SK-N-SH treated with all-trans-retinoic acid at 6 μM for 48 hours (cell line): ENCODE data around the gene ZNF527.
"Not testable (repeated sequence)": the region's sequence is repeated elsewhere in the genome, so short reads cannot be mapped to it uniquely, and the experiment has no call there.

ENCODE experiments used
- ATAC-seq: fragments of 200-7000 bp; cut with Tn5 transposase; 3 replicates; pipeline ENCODE4 v1.9.1; 2020; ENCODE audit warnings: mild to moderate bottlenecking, moderate library complexity
- BACH2 ChIP-seq: fragments of 250-450 bp; sonication (Bioruptor Pico); IDR thresholded peaks from 2 replicates; pipeline ENCODE4 v1.9.0; 2021; ENCODE audit warnings: mild to moderate bottlenecking, borderline replicate concordance
- CREB5 ChIP-seq: fragments of 250-450 bp; sonication (Bioruptor Pico); IDR thresholded peaks from 2 replicates; pipeline ENCODE4 v1.5.1; 2020; ENCODE audit warnings: low read depth, mild to moderate bottlenecking, moderate library complexity
- CSDC2 ChIP-seq: fragments of 250-450 bp; sonication (Bioruptor Pico); IDR thresholded peaks from 2 replicates; pipeline ENCODE4 v1.5.0; 2020; ENCODE audit warnings: mild to moderate bottlenecking, moderate library complexity
- CSRNP3 ChIP-seq: fragments of 250-450 bp; sonication (Bioruptor Pico); IDR thresholded peaks from 2 replicates; pipeline ENCODE4 v1.5.1; 2021; ENCODE audit warnings: mild to moderate bottlenecking, moderate library complexity
- GLIS3 ChIP-seq: fragments of 250-450 bp; sonication (Bioruptor Pico); IDR thresholded peaks from 2 replicates; pipeline ENCODE4 v1.5.0; 2020; ENCODE audit warnings: mild to moderate bottlenecking, moderate library complexity
- PATZ1 ChIP-seq: fragments of 250-450 bp; sonication (Bioruptor Pico); IDR thresholded peaks from 2 replicates; pipeline ENCODE4 v1.8.0; 2020; ENCODE audit warnings: mild to moderate bottlenecking, moderate library complexity, borderline replicate concordance
- POU6F1 ChIP-seq: fragments of 250-450 bp; sonication (Bioruptor Pico); IDR thresholded peaks from 2 replicates; pipeline ENCODE4 v1.8.0; 2021; ENCODE audit warnings: low read depth, mild to moderate bottlenecking, moderate library complexity, borderline replicate concordance
- PPARA ChIP-seq: fragments of 250-450 bp; sonication (Bioruptor Pico); IDR thresholded peaks from 2 replicates; pipeline ENCODE4 v1.5.0; 2020; ENCODE audit warnings: mild to moderate bottlenecking, borderline replicate concordance
- SNAI2 ChIP-seq: fragments of 250-450 bp; sonication (Bioruptor Pico); IDR thresholded peaks from 2 replicates; pipeline ENCODE4 v1.5.0; 2020; ENCODE audit warnings: mild to moderate bottlenecking, moderate library complexity
- TCF4 ChIP-seq: fragments of 250-450 bp; sonication (Bioruptor Pico); IDR thresholded peaks from 2 replicates; pipeline ENCODE4 v1.8.0; 2021; ENCODE audit warnings: mild to moderate bottlenecking, moderate library complexity, borderline replicate concordance
- TOX ChIP-seq: fragments of 250-450 bp; sonication (Bioruptor Pico); IDR thresholded peaks from 2 replicates; pipeline ENCODE4 v1.8.0; 2021; ENCODE audit warnings: mild to moderate bottlenecking, moderate library complexity, borderline replicate concordance
- TSHZ2 ChIP-seq: fragments of 250-450 bp; sonication (Bioruptor Pico); IDR thresholded peaks from 2 replicates; pipeline ENCODE4 v1.5.0; 2020; ENCODE audit warnings: mild to moderate bottlenecking, moderate library complexity
- ZC3H10 ChIP-seq: fragments of 250-450 bp; sonication (Bioruptor Pico); IDR thresholded peaks from 2 replicates; pipeline ENCODE4 v1.5.1; 2021; ENCODE audit warnings: mild to moderate bottlenecking, moderate library complexity
- ZFP3 ChIP-seq: fragments of 250-450 bp; sonication (Bioruptor Pico); IDR thresholded peaks from 2 replicates; pipeline ENCODE4 v1.5.0; 2020; ENCODE audit warnings: mild to moderate bottlenecking, moderate library complexity
- ZNF565 ChIP-seq: fragments of 450-650 bp; formaldehyde crosslinking; conservative IDR thresholded peaks from 2 replicates; pipeline ENCODE4 v1.5.0; 2020; ENCODE audit warnings: low read depth, mild to moderate bottlenecking, moderate library complexity
- ZNF8 ChIP-seq: fragments of 450-650 bp; formaldehyde crosslinking; IDR thresholded peaks from 2 replicates; pipeline ENCODE4 v1.5.0; 2020; ENCODE audit warnings: mild to moderate bottlenecking, moderate library complexity

The ZNF527 gene

GRCh38 chr19:37362733-37363132 is 8.2 kb upstream of the ZNF527 start:
- no peak for ATAC-seq
- no peak for TF ChIP-seq BACH2
- TF ChIP-seq ZC3H10 (CRISPR knock-in tag), result no peak
- TF ChIP-seq ZNF565 (CRISPR knock-in tag), result no peak

- ATAC-seq, result peak; percentile 45
These were observed 466 bp upstream of the ZNF527 start for GRCh38 chr19:37370386-37370879.

GRCh38 chr19:37389234-37389633 is 18.3 kb downstream of the ZNF527 start:
- no peak for ATAC-seq
- no peak for TF ChIP-seq GLIS3
- TF ChIP-seq TOX (CRISPR knock-in tag), result no peak
- no peak for TF ChIP-seq PATZ1 (CRISPR knock-in tag)
- TF ChIP-seq ZC3H10 (CRISPR knock-in tag), result no peak
- no peak for TF ChIP-seq CSDC2
- no peak for TF ChIP-seq TSHZ2 (CRISPR knock-in tag)
- no peak for TF ChIP-seq PPARA (CRISPR knock-in tag)
- TF ChIP-seq ZFP3 (CRISPR knock-in tag), result no peak
- no peak for TF ChIP-seq BACH2
- TF ChIP-seq CSRNP3 (CRISPR knock-in tag), result no peak
- TF ChIP-seq CREB5 (CRISPR knock-in tag), result no peak
- no peak for TF ChIP-seq POU6F1 (CRISPR knock-in tag)

GRCh38 chr19:37391399-37391798 is 20.5 kb downstream of the ZNF527 start:
- not testable (repeated sequence) for ATAC-seq

GRCh38 chr19:37401078-37401477 is 30.2 kb downstream of the ZNF527 start:
- ATAC-seq, result no peak
- TF ChIP-seq CSRNP3 (CRISPR knock-in tag), result no peak
- no peak for TF ChIP-seq CREB5 (CRISPR knock-in tag)
- TF ChIP-seq ZNF565 (CRISPR knock-in tag), result no peak
- TF ChIP-seq TOX (CRISPR knock-in tag), result no peak
- no peak for TF ChIP-seq CSDC2
- TF ChIP-seq SNAI2 (CRISPR knock-in tag), result no peak
- TF ChIP-seq TCF4 (CRISPR knock-in tag), result no peak
- TF ChIP-seq BACH2, result no peak
- TF ChIP-seq GLIS3, result no peak
- TF ChIP-seq ZNF8 (CRISPR knock-in tag), result no peak
